ENCODE measurements around the gene PLPP6. TPM values are rescaled to one million over a fixed set of nuclear protein-coding genes. Genes with fewer than 3 reads are reported as not detected.

The PLPP6 gene
- total RNA-seq, 2 experiments from 2014 or later = 5.3 TPM

- CTCF ChIA-PET = no interaction called here
- POLR2A ChIA-PET = interaction anchor here (1.5 kb wide), 1 partner anchor 79 kb away, joined by 4 read pairs; the partner anchor contains the start of gene AK3
These were observed 929 bp upstream of the PLPP6 start for GRCh38 chr9:4661165-4661564.

- CTCF ChIA-PET = no interaction called here
These were observed 483 bp upstream of the PLPP6 start for GRCh38 chr9:4661611-4662010.

GRCh38 chr9:4662989-4663792 lies 1.1 kb downstream of the PLPP6 start:
- POLR2A ChIA-PET = no interaction called here
- CTCF ChIA-PET = interaction anchor here (1.0 kb wide), 1 partner anchor 28 kb away, joined by 4 read pairs; no protein-coding TSS in a partner anchor

More at GRCh38 chr9:4661611-4662010, 483 bp upstream of the PLPP6 start:
- POLR2A ChIA-PET = interaction anchor here (1.5 kb wide), 1 partner anchor 79 kb away, joined by 4 read pairs; the partner anchor contains the start of gene AK3

- POLR2A ChIA-PET = no interaction called here
- CTCF ChIA-PET = no interaction called here
These were observed 1.9 kb downstream of the PLPP6 start for GRCh38 chr9:4663956-4664355.

GRCh38 chr9:4665357-4665756 lies 3.3 kb downstream of the PLPP6 start:
- ChIA-PET CTCF (interaction anchor here (1.0 kb wide), 1 partner anchor 72 kb away, joined by 3 read pairs; no protein-coding TSS in a partner anchor), POLR2A (interaction anchor here (0.7 to 1.8 kb wide), 3 partner anchors 14 to 757 kb away, joined by 3 to 9 read pairs (median 4); partner anchors contain the start of genes AK3 and CDC37L1)

DNA sequence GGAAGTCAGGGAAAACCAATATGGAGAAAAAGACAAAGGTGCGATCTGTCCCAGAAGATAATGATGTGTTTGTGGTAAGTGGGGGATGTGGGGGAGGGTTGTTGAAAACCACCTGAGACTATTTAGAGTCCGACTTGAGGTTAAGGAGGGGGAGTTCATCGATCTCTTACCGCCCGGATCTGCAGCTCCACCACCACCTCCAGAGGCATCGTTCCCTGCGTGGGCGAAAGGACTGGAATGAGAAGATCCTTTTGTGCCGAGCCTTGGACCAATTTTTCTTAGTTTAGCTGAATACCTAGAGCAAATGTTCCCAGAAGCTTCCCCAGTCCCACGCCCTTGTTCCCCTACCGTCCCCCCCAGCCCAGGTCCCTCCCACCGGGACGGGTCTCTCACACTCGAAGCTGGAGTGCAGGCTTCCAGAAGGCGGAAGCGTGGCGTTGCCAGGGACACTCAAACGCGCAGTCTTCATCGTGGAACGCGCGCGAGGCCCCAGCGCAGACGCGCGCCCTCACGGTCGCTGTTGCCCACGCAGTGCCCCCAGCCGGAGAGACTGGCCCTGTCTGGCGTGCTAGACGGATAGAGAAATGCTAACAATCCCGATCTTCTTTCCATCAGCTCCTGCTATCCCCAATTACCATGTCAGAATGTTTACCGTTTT lies 4.1 kb downstream of the PLPP6 start, which contains the start of gene SPATA6L:
Gene SPATA6L (minus strand): TSS at position 439 of the 658 bp plus-strand sequence. CDS start 230 bp downstream, at position 209.
- POLR2A ChIA-PET = interaction anchor here (0.7 to 1.8 kb wide), 3 partner anchors 13 to 756 kb away, joined by 3 to 9 read pairs (median 4); partner anchors contain the start of genes AK3 and CDC37L1
- CTCF ChIA-PET = no interaction called here

DNA sequence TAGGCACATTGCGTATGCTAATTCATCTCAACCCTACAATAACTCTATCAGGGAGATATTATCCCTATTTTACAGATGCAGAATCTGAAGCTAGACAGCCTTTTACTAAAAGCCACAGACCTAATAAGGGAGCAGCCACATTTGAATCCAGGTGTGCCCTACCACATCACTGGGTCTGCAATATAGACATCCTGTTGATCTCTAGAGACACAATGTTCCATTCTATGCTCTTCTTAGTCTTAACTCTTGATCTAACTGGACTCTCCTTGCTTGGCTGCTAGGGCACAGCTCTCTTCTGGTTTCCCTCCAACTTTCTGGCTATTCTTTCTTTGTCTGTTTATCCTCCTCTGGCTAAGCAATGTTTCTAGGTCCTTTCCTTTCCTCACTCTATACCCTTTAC lies 5.6 kb downstream of the PLPP6 start:
- ChIA-PET POLR2A (no interaction called here), CTCF (interaction anchor here (0.6 kb wide), 1 partner anchor 91 kb away, joined by 4 read pairs; no protein-coding TSS in a partner anchor)

DNA sequence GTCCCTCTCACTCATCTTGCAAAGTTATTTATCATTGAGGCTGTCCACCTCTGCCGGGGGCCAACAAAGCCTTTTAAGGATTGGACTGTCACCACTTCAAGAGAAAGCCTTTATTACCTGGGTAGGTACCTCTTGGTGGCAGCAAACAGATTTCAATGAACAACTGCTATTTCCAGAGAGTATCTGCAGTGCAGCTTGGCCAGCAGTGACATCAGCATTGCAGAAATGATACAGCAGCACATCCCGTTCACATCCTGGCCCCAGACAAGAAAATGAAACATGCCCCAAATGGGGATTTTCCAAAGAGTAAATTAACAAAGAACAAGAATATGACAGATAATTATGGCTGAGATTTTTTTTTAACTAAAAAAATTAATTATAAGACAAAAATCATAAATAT lies 6.5 kb downstream of the PLPP6 start:
- CTCF ChIA-PET = no interaction called here
- POLR2A ChIA-PET = no interaction called here

DNA sequence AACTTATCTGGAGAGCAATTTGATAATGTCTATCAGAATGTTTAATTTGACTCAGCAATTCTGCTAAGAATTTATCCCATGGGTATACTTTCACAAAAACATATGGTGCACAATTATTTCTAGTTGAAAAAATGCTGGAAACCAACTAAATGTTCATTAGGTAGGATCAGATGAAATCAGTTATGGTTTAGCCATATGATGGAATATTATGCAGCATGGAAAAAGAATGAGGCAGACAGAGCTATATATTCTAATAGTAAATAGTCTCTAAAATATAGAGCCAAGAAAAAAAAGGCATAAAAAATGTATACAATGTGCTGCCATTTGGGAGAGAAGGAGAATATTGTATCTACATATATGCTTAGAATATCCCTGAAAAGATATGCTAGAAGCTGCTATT lies 7.8 kb downstream of the PLPP6 start:
- POLR2A ChIA-PET = no interaction called here
- CTCF ChIA-PET = interaction anchor here (1.6 kb wide), 1 partner anchor 11 kb away, joined by 5 read pairs; no protein-coding TSS in a partner anchor

DNA sequence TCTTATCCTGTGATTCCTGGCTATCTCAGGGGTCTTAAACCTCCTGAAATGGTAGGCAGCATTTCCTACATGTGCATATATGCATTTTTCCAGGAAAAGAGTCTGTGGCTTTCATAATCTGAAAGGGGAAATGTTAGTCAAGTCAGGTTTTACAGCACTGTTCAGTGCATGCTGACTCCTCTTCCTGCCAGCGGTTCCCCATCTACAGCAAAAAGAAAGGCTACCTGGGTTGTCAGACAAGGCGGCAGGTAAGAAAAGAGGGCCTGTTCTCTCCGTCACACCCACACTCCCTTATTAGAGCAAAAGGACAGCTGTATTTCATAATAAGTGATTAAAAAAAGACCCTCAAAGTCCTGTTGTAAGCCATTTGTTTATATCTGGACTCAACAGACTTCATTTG lies 8.5 kb downstream of the PLPP6 start:
- POLR2A ChIA-PET = no interaction called here

DNA sequence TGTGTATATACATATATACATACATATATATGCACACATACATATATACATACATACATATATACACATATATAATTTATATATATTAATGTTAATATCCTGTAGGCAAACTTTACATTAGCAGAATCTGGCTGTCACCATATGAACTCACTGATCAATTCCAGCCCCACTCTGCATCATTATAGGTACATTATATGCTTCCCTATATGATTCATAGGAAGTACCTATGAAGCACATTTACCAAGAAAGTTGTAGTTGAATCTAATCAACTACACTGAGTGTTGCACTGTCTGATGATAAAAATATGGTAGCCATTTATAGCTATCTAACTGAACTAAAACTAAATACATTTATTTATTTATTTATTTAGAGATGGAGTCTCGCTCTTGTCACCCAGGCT lies 9.6 kb downstream of the PLPP6 start:
- CTCF ChIA-PET = no interaction called here
- POLR2A ChIA-PET = no interaction called here

More for the DNA sequence above, 8.5 kb downstream of the PLPP6 start:
- CTCF ChIA-PET = interaction anchor here (0.6 to 1.6 kb wide), 2 partner anchors 10 to 84 kb away, joined by 3 to 5 read pairs; no protein-coding TSS in a partner anchor

- ChIA-PET POLR2A (no interaction called here), CTCF (no interaction called here)
These were observed 12.7 kb downstream of the PLPP6 start for GRCh38 chr9:4674783-4675182.

GRCh38 chr9:4677392-4677791 lies 15.3 kb downstream of the PLPP6 start:
- ChIA-PET POLR2A (no interaction called here), CTCF (interaction anchor here (1.2 kb wide), 1 partner anchor 63 kb away, joined by 3 read pairs; the partner anchor contains the start of gene AK3)

GRCh38 chr9:4678679-4679267 lies 16.7 kb downstream of the PLPP6 start:
- CTCF ChIA-PET = interaction anchor here (1.0 kb wide), 1 partner anchor 74 kb away, joined by 3 read pairs; no protein-coding TSS in a partner anchor
- POLR2A ChIA-PET = interaction anchor here (1.0 kb wide), 2 partner anchors 13 to 62 kb away, joined by 5 to 9 read pairs; partner anchors contain the start of genes AK3 and SPATA6L

GRCh38 chr9:4679268-4680172 lies 17.4 kb downstream of the PLPP6 start, which contains the start of gene CDC37L1:
Gene CDC37L1, plus strand, starts transcription at chr9:4679569. Its CDS starts 199 bp downstream, at chr9:4679768.
- POLR2A ChIA-PET = interaction anchor here (0.6 to 1.0 kb wide), 3 partner anchors 14 to 1152 kb away, joined by 3 to 9 read pairs (median 5); partner anchors contain the start of genes AK3 and SPATA6L
- CTCF ChIA-PET = interaction anchor here (1.0 kb wide), 1 partner anchor 73 kb away, joined by 3 read pairs; no protein-coding TSS in a partner anchor

- ChIA-PET POLR2A (no interaction called here), CTCF (no interaction called here)
These were observed 18.1 kb downstream of the PLPP6 start for GRCh38 chr9:4680173-4680525.

DNA sequence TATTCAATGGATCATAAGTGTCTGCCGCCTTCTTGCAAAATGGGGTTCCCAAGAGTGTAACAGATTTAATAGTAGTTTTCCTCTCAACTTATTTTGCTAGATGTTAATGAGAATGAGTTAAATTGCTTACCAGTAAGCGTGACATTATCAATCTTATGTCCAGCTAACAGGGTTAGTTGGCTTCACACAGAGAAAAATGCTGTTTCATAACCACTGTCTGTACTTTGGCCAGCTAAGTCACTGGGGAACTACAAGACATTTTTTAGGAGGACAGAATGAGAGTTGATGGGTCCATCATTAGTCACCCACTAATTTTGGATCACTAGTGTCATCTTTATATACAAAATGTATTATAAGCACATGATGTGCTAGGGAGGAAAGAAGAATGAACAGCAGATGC lies 18.7 kb downstream of the PLPP6 start:
- POLR2A ChIA-PET = no interaction called here

GRCh38 chr9:4684820-4685219 lies 22.7 kb downstream of the PLPP6 start:
- ChIA-PET CTCF (no interaction called here), POLR2A (no interaction called here)

More for the DNA sequence above, 18.7 kb downstream of the PLPP6 start:
- CTCF ChIA-PET = interaction anchor here (0.9 kb wide), 1 partner anchor 10 kb away, joined by 5 read pairs; no protein-coding TSS in a partner anchor

Measured in activated CD8-positive, alpha-beta memory T cell treated with anti-CD3 and anti-CD28 coated beads for 36 hours (primary cell).